Endothelial cell of umbilical vein (primary cell): ENCODE results near the gene SRL. TPM values are rescaled to one million over a fixed set of nuclear protein-coding genes. Genes with fewer than 3 reads are reported as not detected.

Experiments used
- BruUV-seq: library from RNA; stranded (reverse); fragments of 400-500 nt; replicated peaks from 2 replicates; lab custom pipeline; 2021; lab: Mats Ljungman, UMichigan
- CTCF ChIA-PET: fragments of 300-600, 350-600 bp; sonication (Branson Sonifier 250); formaldehyde crosslinking; loops from one replicate; lab custom pipeline; 2021; ENCODE audit warnings: antibody characterized with exemption, inconsistent platforms; lab: Charles Lee
- POLR2A ChIA-PET: fragments of 300-600, 350-600 bp; sonication (Branson Sonifier 250); formaldehyde crosslinking; loops from one replicate; lab custom pipeline; 2021; ENCODE audit warnings: antibody characterized with exemption, inconsistent platforms; lab: Charles Lee
- DNase-seq: peaks from one replicate; pipeline ENCODE4 v3.0.0-alpha.2; 2011; ENCODE audit warnings: low read depth, low spot score
- FAIRE-seq: peaks from 2 replicates; lab custom pipeline; 2011; peaks lifted over from hg19 to GRCh38; lab: Jason Lieb, UNC
- H2AFZ ChIP-seq: 2 replicates; pipeline ENCODE4 v1.6.0; 2012; ENCODE audit warnings: low read depth, low read length, control low read depth, inconsistent platforms
- H3K27ac ChIP-seq: 2 replicates; pipeline ENCODE4 v1.5.1; 2011; ENCODE audit warnings: low read depth, mild to moderate bottlenecking, control low read depth, low read length, moderate library complexity; ENCODE audit not compliant: insufficient read depth
- H3K27me3 ChIP-seq, 2 experiments: 2 replicates each; pipeline versions ENCODE4 v1.6.0 to v1.6.1; 2011; ENCODE audit warnings: low read length in 2 of 2, mixed read lengths in 1 of 2; ENCODE audit not compliant: control insufficient read depth in 2 of 2, insufficient read depth in 2 of 2
- H3K36me3 ChIP-seq, 2 experiments: 2 replicates in 1 of 2; 3 replicates in 1 of 2; pipeline ENCODE4 v1.5.1; 2011; ENCODE audit warnings: low read length in 2 of 2, mild to moderate bottlenecking in 1 of 2, moderate library complexity in 1 of 2; ENCODE audit not compliant: control insufficient read depth in 2 of 2, insufficient read depth in 2 of 2; ENCODE audit errors: extremely low read depth in 1 of 2
- H3K4me1 ChIP-seq: 3 replicates; pipeline ENCODE4 v1.5.1; 2011; ENCODE audit warnings: mild to moderate bottlenecking, low read length; ENCODE audit not compliant: control insufficient read depth, insufficient read depth; ENCODE audit errors: extremely low read depth
- H3K4me2 ChIP-seq: 2 replicates; pipeline ENCODE4 v1.6.1; 2011; ENCODE audit warnings: low read length, control low read depth, mixed read lengths; ENCODE audit not compliant: insufficient read depth
- H3K4me3 ChIP-seq, 3 experiments: fragments of 200-600 bp in 1 of 3; sonication (generic), shearing (Covaris generic) in 1 of 3; replicated peaks in 1 of 3; 2 replicates each; pipeline ENCODE4 v1.5.1; 2011 to 2016; ENCODE audit warnings: control low read depth in 3 of 3, low read length in 3 of 3, mild to moderate bottlenecking in 2 of 3, inconsistent platforms in 1 of 3, low read depth in 1 of 3, moderate library complexity in 1 of 3; ENCODE audit not compliant: insufficient read depth in 1 of 3
- H3K79me2 ChIP-seq: 2 replicates; pipeline ENCODE4 v1.6.0; 2012; ENCODE audit warnings: low read length, inconsistent platforms; ENCODE audit not compliant: control insufficient read depth, insufficient read depth
- H3K9ac ChIP-seq: replicated peaks from 2 replicates; pipeline ENCODE3; 2011; ENCODE audit warnings: low read length, control low read depth; ENCODE audit not compliant: insufficient read depth; ENCODE audit errors: extremely low read depth
- H3K9me1 ChIP-seq: replicated peaks from 3 replicates; pipeline ENCODE4 v1.6.0; 2011; ENCODE audit warnings: mild to moderate bottlenecking, low read length; ENCODE audit not compliant: control insufficient read depth, insufficient read depth; ENCODE audit errors: extremely low read depth
- H3K9me3 ChIP-seq: replicated peaks from 2 replicates; pipeline ENCODE4 v1.5.1; 2012; ENCODE audit warnings: low read length, inconsistent platforms; ENCODE audit not compliant: control insufficient read depth, insufficient read depth
- H4K20me1 ChIP-seq: replicated peaks from 2 replicates; pipeline ENCODE3; 2011; ENCODE audit warnings: mild to moderate bottlenecking, low read length; ENCODE audit not compliant: control insufficient read depth, insufficient read depth; ENCODE audit errors: extremely low read depth
- CTCF ChIP-seq, 2 donors: IDR thresholded peaks; 1 replicate in 1 of 2; 2 replicates in 1 of 2; pipeline ENCODE4 v1.5.1; 2011; ENCODE audit warnings: low read length in 2 of 2, mild to moderate bottlenecking in 2 of 2, moderate library complexity in 2 of 2, control low read depth in 1 of 2, inconsistent platforms in 1 of 2, low read depth in 1 of 2; ENCODE audit not compliant: insufficient read depth in 1 of 2; ENCODE audit errors: extremely low read depth in 1 of 2
- EZH2 ChIP-seq: IDR thresholded peaks from 2 replicates; pipeline ENCODE4 v1.6.1; 2012; ENCODE audit warnings: borderline replicate concordance, low read depth, mild to moderate bottlenecking, moderate library complexity, low read length, inconsistent platforms; ENCODE audit not compliant: severe bottlenecking
- FOS ChIP-seq: IDR thresholded peaks from 2 replicates; pipeline ENCODE4 v1.6.1; 2011; ENCODE audit warnings: mild to moderate bottlenecking, low read length, moderate library complexity, borderline replicate concordance; ENCODE audit not compliant: insufficient read depth
- GATA2 ChIP-seq: IDR thresholded peaks from 2 replicates; pipeline ENCODE4 v1.7.0; 2011; ENCODE audit warnings: low read depth, mild to moderate bottlenecking, moderate library complexity, mixed read lengths, low read length; ENCODE audit not compliant: insufficient read length, insufficient read depth
- JUN ChIP-seq: IDR thresholded peaks from 2 replicates; pipeline ENCODE4 v1.6.1; 2011; ENCODE audit warnings: borderline replicate concordance, low read depth; ENCODE audit not compliant: insufficient read length, insufficient read depth
- MYC ChIP-seq: IDR thresholded peaks from one replicate; pipeline ENCODE4 v1.6.1; 2011; ENCODE audit warnings: mild to moderate bottlenecking, low read depth, low read length
- POLR2A ChIP-seq: IDR thresholded peaks from 2 replicates; pipeline ENCODE4 v1.6.1; 2012; ENCODE audit warnings: low read depth, mild to moderate bottlenecking, control low read depth, low read length
- POLR2AphosphoS5 ChIP-seq: IDR thresholded peaks from 2 replicates; pipeline ENCODE4 v1.6.1; 2012; ENCODE audit warnings: low read depth, mild to moderate bottlenecking, control low read depth, low read length, moderate library complexity; ENCODE audit not compliant: insufficient read depth
- dilution Hi-C: fragments of 300-500 bp; cut with MboI; formaldehyde crosslinking; loops from one replicate; pipeline ENCODE4 v1.15.0; 2019; ENCODE audit warnings: low sequenced_read_pairs; ENCODE audit not compliant: extremely low pct_ligation_motif_present
- intact Hi-C: fragments of 100-400 bp; cut with micrococcal nuclease; formaldehyde crosslinking; loops from one replicate; pipeline ENCODE4 v1.10.0; 2022
- polyA plus RNA-seq, 4 experiments: library from polyadenylated mRNA; depleted of rRNA in 3 of 4; stranded (reverse) in 3 of 4; unstranded in 1 of 4; fragments of >200 nt; gene quantifications; 2 replicates each; pipeline versions ENCODE4 v1.2.1 to v1.2.3, GENCODE V29; 2011 to 2012; ENCODE audit warnings: missing spikeins in 1 of 4
- total RNA-seq: library from RNA; stranded (reverse); gene quantifications from 2 replicates; pipeline ENCODE4 v1.2.3, GENCODE V29; 2021
- TF ChIP-seq, protein P1 (sequence below): IDR thresholded peaks from 2 replicates; pipeline ENCODE4 v1.6.1; 2011; ENCODE audit not compliant: insufficient read depth, insufficient read length

SRL gene
- total and polyA plus RNA-seq, 2 donors (not counting 3 experiments of a cell fraction or from before 2014, with no cell fraction given): 0.21 to 0.29 TPM

GRCh38 chr16:4141604-4142003, 100.3 kb downstream of the SRL start:
- no peak for TF ChIP-seq CTCF (IDR thresholded peaks at IDR 0.05; ENCODE audit: extremely low read depth in 1 of 2, insufficient read depth in 1 of 2, low read depth in 1 of 2, low read length in 2 of 2)
- no peak for TF ChIP-seq POLR2AphosphoS5
- TF ChIP-seq EZH2: no peak
- no peak for TF ChIP-seq GATA2
- TF ChIP-seq FOS: no peak
- TF ChIP-seq MYC: no peak
- TF ChIP-seq JUN: no peak
- no peak for TF ChIP-seq POLR2A
- TF ChIP-seq, protein P1, sequence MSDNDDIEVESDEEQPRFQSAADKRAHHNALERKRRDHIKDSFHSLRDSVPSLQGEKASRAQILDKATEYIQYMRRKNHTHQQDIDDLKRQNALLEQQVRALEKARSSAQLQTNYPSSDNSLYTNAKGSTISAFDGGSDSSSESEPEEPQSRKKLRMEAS: no peak
- Histone ChIP-seq H4K20me1 (no peaks in the 10 kb centered on the region), H3K27ac (no peak overlapping the region), H3K9me1 (no peaks in the 10 kb centered on the region), H3K4me1 (no peaks in the 10 kb centered on the region), H3K9ac (no peak overlapping the region), H3K27me3 (no peaks in the 10 kb centered on the region), H3K4me2 (no peak overlapping the region), H2AFZ (no peak overlapping the region), H3K9me3 (no peaks in the 10 kb centered on the region), H3K4me3 (no peak overlapping the region), H3K36me3 (no peaks in the 10 kb centered on the region), H3K79me2 (no peaks in the 10 kb centered on the region)
- FAIRE-seq (no peak), DNase-seq (no peak)
- intact Hi-C loops (no loop called here), dilution Hi-C loops (no loop called here)
- no TSS peak for BruUV-seq
- ChIA-PET POLR2A (no interaction called here), CTCF (no interaction called here)
